HepG2 (cell line): Measurements from ENCODE around the gene MBD4.

Experiments
- KDM1A ChIP-seq: IDR thresholded peaks from 2 replicates; pipeline ENCODE4 v1.6.1; 2016; ENCODE audit warnings: missing compliant biosample characterization
- KMT2B ChIP-seq: IDR thresholded peaks from 2 replicates; pipeline ENCODE4 v1.6.1; 2016; ENCODE audit warnings: missing genetic modification reagents, missing compliant biosample characterization
- NFATC3 ChIP-seq: sonication (generic); formaldehyde crosslinking; IDR thresholded peaks from 2 replicates; pipeline ENCODE4 v1.5.1; 2020; ENCODE audit warnings: mild to moderate bottlenecking, missing genetic modification reagents
- PLRG1 ChIP-seq: fragments of 450-650 bp; conservative IDR thresholded peaks from 2 replicates; pipeline ENCODE4 v1.6.1; 2016
- RERE ChIP-seq: IDR thresholded peaks from 2 replicates; pipeline ENCODE4 v1.6.1; 2016; ENCODE audit warnings: low read depth, missing genetic modification reagents, missing compliant biosample characterization
- REST ChIP-seq, 2 experiments: IDR thresholded peaks; 2 replicates each; pipeline ENCODE4 v1.6.1; 2011 to 2012; ENCODE audit warnings: low read length in 2 of 2, borderline replicate concordance in 1 of 2, low read depth in 1 of 2, mild to moderate bottlenecking in 1 of 2, moderate library complexity in 1 of 2
- ZNF143 ChIP-seq: sonication (generic); formaldehyde crosslinking; IDR thresholded peaks from 2 replicates; pipeline ENCODE4 v1.4.0; 2020; ENCODE audit warnings: missing genetic modification reagents
- ZNF574 ChIP-seq: sonication (generic); formaldehyde crosslinking; IDR thresholded peaks from 2 replicates; pipeline ENCODE4 v1.4.0; 2020; ENCODE audit warnings: missing genetic modification reagents
- ZSCAN29 ChIP-seq: sonication (generic); formaldehyde crosslinking; conservative IDR thresholded peaks from 2 replicates; pipeline ENCODE4 v1.4.0; 2020; ENCODE audit warnings: mild to moderate bottlenecking, missing genetic modification reagents
- TF ChIP-seq, protein P1 (sequence below): IDR thresholded peaks from 2 replicates; pipeline ENCODE4 v1.6.1; 2012; ENCODE audit warnings: inconsistent platforms
- TF ChIP-seq, protein P2 (sequence below): sonication (generic); formaldehyde crosslinking; IDR thresholded peaks from 2 replicates; pipeline ENCODE4 v1.5.0; 2020; ENCODE audit warnings: mild to moderate bottlenecking, missing genetic modification reagents, moderate library complexity

DNA sequence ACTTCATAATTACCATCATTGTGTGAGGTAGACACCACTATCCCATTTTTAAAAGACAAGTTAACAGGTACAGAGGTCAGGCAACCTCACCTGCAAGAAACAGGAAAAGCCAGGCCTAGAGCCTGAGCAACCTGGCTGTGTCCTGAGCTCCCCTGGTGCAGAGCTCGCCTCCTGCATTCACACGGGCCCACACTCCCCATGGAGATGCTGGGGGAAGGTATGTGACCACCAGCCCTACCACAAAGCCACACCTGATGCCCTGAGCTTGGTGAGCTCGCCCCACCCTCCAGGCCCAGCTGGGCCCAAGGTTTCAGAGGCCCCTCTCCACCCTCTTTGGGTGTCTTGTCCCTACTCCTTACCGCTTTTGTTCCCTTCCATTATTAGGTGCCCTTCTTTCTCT lies 10.1 kb downstream of the MBD4 start:
- TF ChIP-seq PLRG1 (no peak), REST (IDR thresholded peaks at IDR 0.05; ENCODE audit: borderline replicate concordance in 1 of 2, low read depth in 1 of 2, low read length in 2 of 2) (no peak), ZNF143 (CRISPR knock-in tag) (no peak), KDM1A (no peak), NFATC3 (CRISPR knock-in tag) (no peak), RERE (CRISPR knock-in tag) (no peak), KMT2B (CRISPR knock-in tag) (no peak), ZSCAN29 (no peak), ZNF574 (no peak)
- TF ChIP-seq, protein P1, sequence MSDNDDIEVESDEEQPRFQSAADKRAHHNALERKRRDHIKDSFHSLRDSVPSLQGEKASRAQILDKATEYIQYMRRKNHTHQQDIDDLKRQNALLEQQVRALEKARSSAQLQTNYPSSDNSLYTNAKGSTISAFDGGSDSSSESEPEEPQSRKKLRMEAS = no peak
- TF ChIP-seq, protein P2, sequence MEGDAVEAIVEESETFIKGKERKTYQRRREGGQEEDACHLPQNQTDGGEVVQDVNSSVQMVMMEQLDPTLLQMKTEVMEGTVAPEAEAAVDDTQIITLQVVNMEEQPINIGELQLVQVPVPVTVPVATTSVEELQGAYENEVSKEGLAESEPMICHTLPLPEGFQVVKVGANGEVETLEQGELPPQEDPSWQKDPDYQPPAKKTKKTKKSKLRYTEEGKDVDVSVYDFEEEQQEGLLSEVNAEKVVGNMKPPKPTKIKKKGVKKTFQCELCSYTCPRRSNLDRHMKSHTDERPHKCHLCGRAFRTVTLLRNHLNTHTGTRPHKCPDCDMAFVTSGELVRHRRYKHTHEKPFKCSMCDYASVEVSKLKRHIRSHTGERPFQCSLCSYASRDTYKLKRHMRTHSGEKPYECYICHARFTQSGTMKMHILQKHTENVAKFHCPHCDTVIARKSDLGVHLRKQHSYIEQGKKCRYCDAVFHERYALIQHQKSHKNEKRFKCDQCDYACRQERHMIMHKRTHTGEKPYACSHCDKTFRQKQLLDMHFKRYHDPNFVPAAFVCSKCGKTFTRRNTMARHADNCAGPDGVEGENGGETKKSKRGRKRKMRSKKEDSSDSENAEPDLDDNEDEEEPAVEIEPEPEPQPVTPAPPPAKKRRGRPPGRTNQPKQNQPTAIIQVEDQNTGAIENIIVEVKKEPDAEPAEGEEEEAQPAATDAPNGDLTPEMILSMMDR (CRISPR knock-in tag) = no peak
